ENCODE results near the gene POU3F3. TPM values are rescaled to one million over a fixed set of nuclear protein-coding genes. Genes with fewer than 3 reads are reported as not detected.

Gene POU3F3
- total RNA-seq, 2 experiments from 2014 or later, result not detected

- Mint-ChIP-seq H3K36me3 (ENCODE audit: low read depth) (peaks cover 7% of the 10 kb centered on the region), H3K9me3 (ENCODE audit: insufficient read depth) (no peaks in the 10 kb centered on the region), H3K4me1 (ENCODE audit: low read depth) (peaks cover 7% of the 10 kb centered on the region), H3K27me3 (ENCODE audit: low read depth) (peaks cover 78% of the 10 kb centered on the region), H3K27ac (no peak overlapping the region), H3K4me3 (no peak overlapping the region)
- CTCF ChIA-PET, result interaction anchor here (2.5 kb wide), 1 partner anchor 16 kb away, joined by 14 read pairs; no protein-coding TSS in a partner anchor
- ATAC-seq (no peak), DNase-seq (no peak)
- POLR2A ChIA-PET, result no interaction called here
Measured at GRCh38 chr2:104866122-104866864, 12.4 kb downstream of the POU3F3 start.

- CTCF ChIA-PET, result interaction anchor here (2.5 kb wide), 1 partner anchor 17 kb away, joined by 14 read pairs; no protein-coding TSS in a partner anchor
- Mint-ChIP-seq H3K4me1 (ENCODE audit: low read depth) (peaks cover 6% of the 10 kb centered on the region), H3K4me3 (no peak overlapping the region), H3K27ac (no peak overlapping the region), H3K27me3 (ENCODE audit: low read depth) (peaks cover 78% of the 10 kb centered on the region), H3K36me3 (ENCODE audit: low read depth) (peaks cover 4% of the 10 kb centered on the region), H3K9me3 (ENCODE audit: insufficient read depth) (no peaks in the 10 kb centered on the region)
- no peak for DNase-seq
- no peak for ATAC-seq
- POLR2A ChIA-PET, result no interaction called here
Measured at GRCh38 chr2:104866883-104867812, 13.2 kb downstream of the POU3F3 start.

- H3K36me3 Mint-ChIP-seq (ENCODE audit: low read depth), result peaks cover 3% of the 10 kb centered on the region
- no peak overlapping the region for H3K4me3 Mint-ChIP-seq
- ChIA-PET POLR2A (no interaction called here), CTCF (interaction anchor here (2.5 kb wide), 1 partner anchor 18 kb away, joined by 14 read pairs; no protein-coding TSS in a partner anchor)
- no peak for ATAC-seq
- no peaks in the 10 kb centered on the region for H3K9me3 Mint-ChIP-seq (ENCODE audit: insufficient read depth)
- H3K27ac Mint-ChIP-seq, result no peak overlapping the region
- H3K27me3 Mint-ChIP-seq (ENCODE audit: low read depth), result peaks cover 82% of the 10 kb centered on the region
- peaks cover 10% of the 10 kb centered on the region for H3K4me1 Mint-ChIP-seq (ENCODE audit: low read depth)
- DNase-seq, result no peak
Measured at GRCh38 chr2:104867813-104868504, 14.0 kb downstream of the POU3F3 start.

- DNase-seq, result no peak
- peaks cover 80% of the 10 kb centered on the region for H3K27me3 Mint-ChIP-seq (ENCODE audit: low read depth)
- no peak overlapping the region for H3K27ac Mint-ChIP-seq
- peaks cover 11% of the 10 kb centered on the region for H3K4me1 Mint-ChIP-seq (ENCODE audit: low read depth)
- POLR2A ChIA-PET, result no interaction called here
- no peak overlapping the region for H3K4me3 Mint-ChIP-seq
- H3K9me3 Mint-ChIP-seq (ENCODE audit: insufficient read depth), result no peaks in the 10 kb centered on the region
- no peaks in the 10 kb centered on the region for H3K36me3 Mint-ChIP-seq (ENCODE audit: low read depth)
- CTCF ChIA-PET, result interaction anchor here (2.5 kb wide), 1 partner anchor 18 kb away, joined by 14 read pairs; no protein-coding TSS in a partner anchor
- no peak for ATAC-seq
Measured at GRCh38 chr2:104868505-104868866, 14.6 kb downstream of the POU3F3 start.

GRCh38 chr2:104870100-104870975, 16.4 kb downstream of the POU3F3 start:
- CTCF ChIA-PET, result interaction anchor here (2.3 kb wide), 1 partner anchor 21 kb away, joined by 13 read pairs; no protein-coding TSS in a partner anchor

GRCh38 chr2:104871649-104871971, 17.7 kb downstream of the POU3F3 start:
- Mint-ChIP-seq H3K27me3 (ENCODE audit: low read depth) (peaks cover 74% of the 10 kb centered on the region), H3K9me3 (ENCODE audit: insufficient read depth) (no peaks in the 10 kb centered on the region), H3K4me3 (no peak overlapping the region), H3K27ac (no peak overlapping the region), H3K36me3 (ENCODE audit: low read depth) (no peaks in the 10 kb centered on the region), H3K4me1 (ENCODE audit: low read depth) (peaks cover 11% of the 10 kb centered on the region)
- ATAC-seq (no peak), DNase-seq (no peak)
- POLR2A ChIA-PET, result no interaction called here
- CTCF ChIA-PET, result no interaction called here

More at GRCh38 chr2:104870100-104870975, 16.4 kb downstream of the POU3F3 start:
- POLR2A ChIA-PET, result no interaction called here
- no peak for DNase-seq
- Mint-ChIP-seq H3K4me3 (no peak overlapping the region), H3K4me1 (ENCODE audit: low read depth) (peaks cover 11% of the 10 kb centered on the region), H3K27ac (no peak overlapping the region), H3K9me3 (ENCODE audit: insufficient read depth) (no peaks in the 10 kb centered on the region), H3K36me3 (ENCODE audit: low read depth) (no peaks in the 10 kb centered on the region), H3K27me3 (ENCODE audit: low read depth) (peaks cover 81% of the 10 kb centered on the region)
- no peak for ATAC-seq

- no peak for ATAC-seq
- H3K36me3 Mint-ChIP-seq (ENCODE audit: low read depth), result no peaks in the 10 kb centered on the region
- H3K9me3 Mint-ChIP-seq (ENCODE audit: insufficient read depth), result no peaks in the 10 kb centered on the region
- POLR2A ChIA-PET, result no interaction called here
- no peak for DNase-seq
- H3K27ac Mint-ChIP-seq, result no peak overlapping the region
- H3K27me3 Mint-ChIP-seq (ENCODE audit: low read depth), result peaks cover 75% of the 10 kb centered on the region
- H3K4me3 Mint-ChIP-seq, result peak overlapping the region; percentile 58
- H3K4me1 Mint-ChIP-seq (ENCODE audit: low read depth), result peaks cover 11% of the 10 kb centered on the region
- CTCF ChIA-PET, result interaction anchor here (0.8 kb wide), 1 partner anchor 1711 kb away, joined by 5 read pairs; no protein-coding TSS in a partner anchor
Measured at GRCh38 chr2:104871972-104872865, 18.3 kb downstream of the POU3F3 start.

GRCh38 chr2:104872866-104873688, 19.2 kb downstream of the POU3F3 start:
- Mint-ChIP-seq H3K4me1 (ENCODE audit: low read depth) (peaks cover 11% of the 10 kb centered on the region), H3K36me3 (ENCODE audit: low read depth) (no peaks in the 10 kb centered on the region), H3K4me3 (peak overlapping the region; percentile 58), H3K9me3 (ENCODE audit: insufficient read depth) (no peaks in the 10 kb centered on the region), H3K27me3 (ENCODE audit: low read depth) (peaks cover 76% of the 10 kb centered on the region), H3K27ac (no peak overlapping the region)
- ATAC-seq (peak; percentile 84), DNase-seq (peak; percentile 71)
- POLR2A ChIA-PET, result no interaction called here
- CTCF ChIA-PET, result interaction anchor here (0.6 to 1.2 kb wide), 4 partner anchors 20 to 1712 kb away, joined by 3 to 5 read pairs (median 4); no protein-coding TSS in a partner anchor

GRCh38 chr2:104873689-104874054, 19.8 kb downstream of the POU3F3 start:
- DNase-seq (no peak), ATAC-seq (no peak)
- Mint-ChIP-seq H3K36me3 (ENCODE audit: low read depth) (no peaks in the 10 kb centered on the region), H3K4me3 (peak overlapping the region; percentile 58), H3K4me1 (ENCODE audit: low read depth) (peaks cover 11% of the 10 kb centered on the region), H3K27ac (no peak overlapping the region), H3K9me3 (ENCODE audit: insufficient read depth) (no peaks in the 10 kb centered on the region), H3K27me3 (ENCODE audit: low read depth) (peaks cover 71% of the 10 kb centered on the region)
- ChIA-PET CTCF (interaction anchor here (1.2 kb wide), 1 partner anchor 27 kb away, joined by 4 read pairs; no protein-coding TSS in a partner anchor), POLR2A (no interaction called here)

GRCh38 chr2:104874230-104874629, 20.3 kb downstream of the POU3F3 start:
- ChIA-PET CTCF (interaction anchor here (1.2 kb wide), 1 partner anchor 28 kb away, joined by 4 read pairs; no protein-coding TSS in a partner anchor), POLR2A (no interaction called here)
- no peaks in the 10 kb centered on the region for H3K36me3 Mint-ChIP-seq (ENCODE audit: low read depth)
- ATAC-seq, result no peak
- peaks cover 71% of the 10 kb centered on the region for H3K27me3 Mint-ChIP-seq (ENCODE audit: low read depth)
- no peak for DNase-seq
- no peak overlapping the region for H3K27ac Mint-ChIP-seq
- no peak overlapping the region for H3K4me3 Mint-ChIP-seq
- no peaks in the 10 kb centered on the region for H3K9me3 Mint-ChIP-seq (ENCODE audit: insufficient read depth)
- H3K4me1 Mint-ChIP-seq (ENCODE audit: low read depth), result peaks cover 11% of the 10 kb centered on the region
